ENCODE data around the gene ASB15.

Gene ASB15

GRCh38 chr7:123594813-123595241 lies 6.8 kb upstream of the ASB15 start:
- Histone ChIP-seq H3K36me3 (ENCODE audit: control insufficient read depth, insufficient read depth, low read length) (no peaks in the 10 kb centered on the region), H3K9me3 (ENCODE audit: control insufficient read depth, low read length) (no peaks in the 10 kb centered on the region), H3K4me3 (ENCODE audit: insufficient read depth, low read depth, low read length) (no peak overlapping the region), H3K27me3 (ENCODE audit: control insufficient read depth, insufficient read depth, low read length, poor library complexity, severe bottlenecking) (no peaks in the 10 kb centered on the region), H3K4me1 (ENCODE audit: control insufficient read depth, insufficient read depth, low read length) (peaks cover 4% of the 10 kb centered on the region), H3K27ac (ENCODE audit: insufficient read depth, low read depth, low read length, poor library complexity, severe bottlenecking) (no peak overlapping the region)
- 6% methylated on average over 10 of the region's 10 CpGs for WGBS, 2 experiments

DNA sequence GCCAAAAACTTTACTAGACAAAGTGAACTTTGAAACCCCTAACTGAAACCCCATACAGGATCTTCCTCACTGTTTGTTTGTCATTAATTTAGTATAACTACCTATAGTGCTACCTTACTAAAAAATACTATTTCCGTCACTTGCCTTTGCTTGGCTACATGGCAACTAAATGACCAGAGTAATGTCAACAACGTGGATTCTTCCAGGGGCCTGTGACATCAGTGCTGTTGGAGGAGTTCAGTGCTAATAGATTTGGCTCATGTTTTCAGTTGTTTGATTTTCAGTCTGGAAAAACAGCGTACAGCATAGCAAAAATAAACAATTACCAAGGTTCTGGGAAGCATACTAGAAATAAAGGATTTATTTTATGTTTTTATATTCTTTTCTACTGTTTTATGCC lies 3.0 kb upstream of the ASB15 start:
- no peak overlapping the region for H3K4me3 ChIP-seq (ENCODE audit: insufficient read depth, low read depth, low read length)
- peaks cover 15% of the 10 kb centered on the region for H3K4me1 ChIP-seq (ENCODE audit: control insufficient read depth, insufficient read depth, low read length)
- H3K36me3 ChIP-seq (ENCODE audit: control insufficient read depth, insufficient read depth, low read length), result no peaks in the 10 kb centered on the region
- no peak overlapping the region for H3K27ac ChIP-seq (ENCODE audit: insufficient read depth, low read depth, low read length, poor library complexity, severe bottlenecking)
- 85 to 93% methylated on average over 2 to 3 of the region's 3 CpGs for WGBS, 2 experiments
- no peaks in the 10 kb centered on the region for H3K9me3 ChIP-seq (ENCODE audit: control insufficient read depth, low read length)
- no peaks in the 10 kb centered on the region for H3K27me3 ChIP-seq (ENCODE audit: control insufficient read depth, insufficient read depth, low read length, poor library complexity, severe bottlenecking)

DNA sequence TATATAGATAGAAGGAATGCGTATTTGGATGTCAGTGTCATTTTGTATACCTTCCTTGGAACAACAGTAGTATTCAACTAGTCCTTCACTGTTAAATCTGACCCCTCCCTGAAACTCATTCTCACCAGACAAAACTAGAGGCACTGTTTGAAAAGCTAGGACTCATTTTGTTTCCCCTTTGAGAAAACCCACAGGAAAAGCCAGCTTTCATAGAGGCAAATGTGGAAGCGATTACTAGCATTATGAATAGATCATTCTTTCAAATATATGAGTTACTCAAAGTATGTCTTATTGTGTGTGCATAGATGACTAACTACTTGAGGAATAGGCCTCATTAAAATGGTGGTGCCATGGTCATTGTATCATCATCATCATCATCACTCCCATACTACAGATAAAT lies 1.9 kb upstream of the ASB15 start:
- 87 to 100% methylated on average over 1 to 2 of the region's 2 CpGs for WGBS, 2 experiments
- H3K9me3 ChIP-seq (ENCODE audit: control insufficient read depth, low read length), result no peaks in the 10 kb centered on the region
- H3K36me3 ChIP-seq (ENCODE audit: control insufficient read depth, insufficient read depth, low read length), result no peaks in the 10 kb centered on the region
- H3K27ac ChIP-seq (ENCODE audit: insufficient read depth, low read depth, low read length, poor library complexity, severe bottlenecking), result no peak overlapping the region
- H3K4me3 ChIP-seq (ENCODE audit: insufficient read depth, low read depth, low read length), result no peak overlapping the region
- no peaks in the 10 kb centered on the region for H3K27me3 ChIP-seq (ENCODE audit: control insufficient read depth, insufficient read depth, low read length, poor library complexity, severe bottlenecking)
- peaks cover 11% of the 10 kb centered on the region for H3K4me1 ChIP-seq (ENCODE audit: control insufficient read depth, insufficient read depth, low read length)

DNA sequence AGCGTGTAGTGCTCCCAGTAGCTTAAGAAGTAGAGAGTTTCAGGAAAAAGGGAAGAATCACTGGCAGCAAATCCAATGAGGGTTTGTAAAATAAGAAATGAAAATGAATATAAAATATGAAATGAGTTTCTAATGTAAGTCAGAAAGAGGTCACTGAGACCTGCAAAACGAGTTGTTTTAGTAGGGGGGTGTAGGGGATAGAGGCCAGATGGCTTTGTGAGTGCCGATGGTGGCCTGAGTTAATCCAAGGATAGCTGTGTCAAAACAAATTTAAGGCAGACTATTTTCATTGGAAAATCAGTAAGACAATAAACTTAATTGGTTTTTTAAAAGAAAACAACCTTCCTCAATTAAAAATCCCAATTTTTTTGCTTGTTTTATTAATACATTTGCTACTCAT lies 745 bp upstream of the ASB15 start:
- Histone ChIP-seq H3K9me3 (ENCODE audit: control insufficient read depth, low read length) (no peaks in the 10 kb centered on the region), H3K36me3 (ENCODE audit: control insufficient read depth, insufficient read depth, low read length) (no peaks in the 10 kb centered on the region)

GRCh38 chr7:123602648-123603047 lies 1.0 kb downstream of the ASB15 start:
- Histone ChIP-seq H3K4me1 (ENCODE audit: control insufficient read depth, insufficient read depth, low read length) (peaks cover 11% of the 10 kb centered on the region), H3K9me3 (ENCODE audit: control insufficient read depth, low read length) (no peaks in the 10 kb centered on the region), H3K4me3 (ENCODE audit: insufficient read depth, low read depth, low read length) (no peak overlapping the region), H3K27ac (ENCODE audit: insufficient read depth, low read depth, low read length, poor library complexity, severe bottlenecking) (no peak overlapping the region), H3K36me3 (ENCODE audit: control insufficient read depth, insufficient read depth, low read length) (no peaks in the 10 kb centered on the region), H3K27me3 (ENCODE audit: control insufficient read depth, insufficient read depth, low read length, poor library complexity, severe bottlenecking) (no peaks in the 10 kb centered on the region)
- WGBS, 2 experiments, result 80 to 100% methylated on average over 1 of the region's 3 CpGs

More for the DNA sequence above, 745 bp upstream of the ASB15 start:
- peaks cover 11% of the 10 kb centered on the region for H3K4me1 ChIP-seq (ENCODE audit: control insufficient read depth, insufficient read depth, low read length)
- H3K4me3 ChIP-seq (ENCODE audit: insufficient read depth, low read depth, low read length), result no peak overlapping the region
- H3K27ac ChIP-seq (ENCODE audit: insufficient read depth, low read depth, low read length, poor library complexity, severe bottlenecking), result no peak overlapping the region
- WGBS, 2 experiments, result 83 to 85% methylated on average over 3 of the region's 3 CpGs
- H3K27me3 ChIP-seq (ENCODE audit: control insufficient read depth, insufficient read depth, low read length, poor library complexity, severe bottlenecking), result no peaks in the 10 kb centered on the region

DNA sequence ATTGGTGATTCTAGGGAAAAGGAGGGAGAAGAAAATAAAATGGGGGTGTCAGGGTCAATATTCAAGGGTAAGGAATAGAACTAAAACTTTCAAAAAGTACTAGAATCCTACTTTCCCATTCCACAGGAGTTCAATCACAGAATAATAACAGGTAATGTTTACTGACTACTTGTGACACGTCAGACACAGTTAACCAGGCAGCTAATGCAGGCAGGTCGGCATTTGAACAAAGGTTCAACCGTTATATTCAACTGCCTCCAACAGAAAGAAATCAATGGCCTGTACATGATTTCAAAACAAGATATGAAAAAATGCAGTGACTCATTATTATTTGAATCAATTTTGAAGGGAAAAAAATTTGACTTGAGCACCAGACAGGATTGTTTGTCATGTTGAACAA lies 3.1 kb downstream of the ASB15 start:
- Histone ChIP-seq H3K36me3 (ENCODE audit: control insufficient read depth, insufficient read depth, low read length) (no peaks in the 10 kb centered on the region), H3K27ac (ENCODE audit: insufficient read depth, low read depth, low read length, poor library complexity, severe bottlenecking) (no peak overlapping the region), H3K27me3 (ENCODE audit: control insufficient read depth, insufficient read depth, low read length, poor library complexity, severe bottlenecking) (no peaks in the 10 kb centered on the region), H3K4me3 (ENCODE audit: insufficient read depth, low read depth, low read length) (no peak overlapping the region), H3K9me3 (ENCODE audit: control insufficient read depth, low read length) (no peaks in the 10 kb centered on the region), H3K4me1 (ENCODE audit: control insufficient read depth, insufficient read depth, low read length) (peaks cover 11% of the 10 kb centered on the region)
- 82 to 83% methylated on average over 3 of the region's 3 CpGs for WGBS, 2 experiments

GRCh38 chr7:123607423-123607975 lies 5.9 kb downstream of the ASB15 start:
- 95 to 97% methylated on average over 4 of the region's 4 CpGs for WGBS, 2 experiments

GRCh38 chr7:123608991-123609882 lies 7.6 kb downstream of the ASB15 start:
- H3K27me3 ChIP-seq (ENCODE audit: control insufficient read depth, insufficient read depth, low read length, poor library complexity, severe bottlenecking), result no peaks in the 10 kb centered on the region
- no peaks in the 10 kb centered on the region for H3K36me3 ChIP-seq (ENCODE audit: control insufficient read depth, insufficient read depth, low read length)
- WGBS, 2 experiments, result 88% methylated on average over 5 of the region's 5 CpGs
- H3K9me3 ChIP-seq (ENCODE audit: control insufficient read depth, low read length), result no peaks in the 10 kb centered on the region
- no peaks in the 10 kb centered on the region for H3K4me1 ChIP-seq (ENCODE audit: control insufficient read depth, insufficient read depth, low read length)
- H3K4me3 ChIP-seq (ENCODE audit: insufficient read depth, low read depth, low read length), result no peak overlapping the region
- H3K27ac ChIP-seq (ENCODE audit: insufficient read depth, low read depth, low read length, poor library complexity, severe bottlenecking), result no peak overlapping the region

More at GRCh38 chr7:123607423-123607975, 5.9 kb downstream of the ASB15 start:
- H3K36me3 ChIP-seq (ENCODE audit: control insufficient read depth, insufficient read depth, low read length), result no peaks in the 10 kb centered on the region
- H3K4me3 ChIP-seq (ENCODE audit: insufficient read depth, low read depth, low read length), result no peak overlapping the region
- H3K27me3 ChIP-seq (ENCODE audit: control insufficient read depth, insufficient read depth, low read length, poor library complexity, severe bottlenecking), result no peaks in the 10 kb centered on the region
- no peaks in the 10 kb centered on the region for H3K4me1 ChIP-seq (ENCODE audit: control insufficient read depth, insufficient read depth, low read length)
- H3K27ac ChIP-seq (ENCODE audit: insufficient read depth, low read depth, low read length, poor library complexity, severe bottlenecking), result no peak overlapping the region
- no peaks in the 10 kb centered on the region for H3K9me3 ChIP-seq (ENCODE audit: control insufficient read depth, low read length)

- Histone ChIP-seq H3K4me1 (ENCODE audit: control insufficient read depth, insufficient read depth, low read length) (no peaks in the 10 kb centered on the region), H3K27ac (ENCODE audit: insufficient read depth, low read depth, low read length, poor library complexity, severe bottlenecking) (no peak overlapping the region), H3K27me3 (ENCODE audit: control insufficient read depth, insufficient read depth, low read length, poor library complexity, severe bottlenecking) (no peaks in the 10 kb centered on the region), H3K4me3 (ENCODE audit: insufficient read depth, low read depth, low read length) (no peak overlapping the region), H3K9me3 (ENCODE audit: control insufficient read depth, low read length) (no peaks in the 10 kb centered on the region), H3K36me3 (ENCODE audit: control insufficient read depth, insufficient read depth, low read length) (no peaks in the 10 kb centered on the region)
- WGBS, 2 experiments, result 82 to 92% methylated on average over 2 of the region's 2 CpGs
Observed at GRCh38 chr7:123609883-123610239, 8.2 kb downstream of the ASB15 start.

DNA sequence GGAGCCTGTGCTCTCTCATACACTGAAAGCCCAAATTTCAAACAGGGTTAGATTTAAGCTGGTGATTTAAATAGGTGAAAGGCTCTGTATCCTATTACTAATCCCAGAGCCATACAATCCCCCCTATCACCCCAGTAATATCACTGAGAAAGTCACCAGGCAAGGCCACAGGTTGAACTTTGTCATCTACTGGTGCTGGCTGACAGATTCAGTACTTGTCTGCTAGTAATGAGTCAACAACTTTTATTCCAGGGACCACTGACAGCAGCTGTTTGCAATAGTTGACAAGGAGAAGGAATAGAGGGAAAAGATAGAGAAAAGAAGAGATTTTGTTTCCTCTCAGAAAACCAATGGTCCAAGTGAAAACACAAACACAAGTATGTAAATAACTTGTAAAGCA lies 10.4 kb downstream of the ASB15 start:
- Histone ChIP-seq H3K27ac (ENCODE audit: insufficient read depth, low read depth, low read length, poor library complexity, severe bottlenecking) (no peak overlapping the region), H3K4me1 (ENCODE audit: control insufficient read depth, insufficient read depth, low read length) (peaks cover 7% of the 10 kb centered on the region), H3K4me3 (ENCODE audit: insufficient read depth, low read depth, low read length) (no peak overlapping the region), H3K36me3 (ENCODE audit: control insufficient read depth, insufficient read depth, low read length) (no peaks in the 10 kb centered on the region), H3K27me3 (ENCODE audit: control insufficient read depth, insufficient read depth, low read length, poor library complexity, severe bottlenecking) (no peaks in the 10 kb centered on the region), H3K9me3 (ENCODE audit: control insufficient read depth, low read length) (no peaks in the 10 kb centered on the region)
